HCT116 (cell line): ENCODE results near the gene PGLYRP3. TPM values are rescaled to one million over a fixed set of nuclear protein-coding genes. Genes with fewer than 3 reads are reported as not detected.

Source experiments
- ATAC-seq: fragments of 200-7000 bp; cut with Tn5 transposase; 2 replicates; pipeline ENCODE4 v1.9.1; 2020; ENCODE audit warnings: mild to moderate bottlenecking, moderate library complexity
- BruUV-seq: library from RNA; stranded (reverse); fragments of 400-500 nt; replicated peaks from 2 replicates; lab custom pipeline; 2021; lab: Mats Ljungman, UMichigan
- CTCF ChIA-PET: fragments of 300-600 bp; sonication (Branson Sonifier 250); formaldehyde crosslinking; loops from one replicate; lab custom pipeline; 2021; ENCODE audit warnings: antibody characterized with exemption; lab: Charles Lee
- POLR2A ChIA-PET: fragments of 300-600, 350-600 bp; sonication (Branson Sonifier 250); formaldehyde crosslinking; loops from one replicate; lab custom pipeline; 2021; ENCODE audit warnings: antibody characterized with exemption; lab: Charles Lee
- RAD21 ChIA-PET, 2 experiments: fragments of 300-600 bp; sonication (Branson Sonifier 250); formaldehyde crosslinking; loops; one replicate each; lab custom pipeline; 2023; ENCODE audit warnings: low total read pairs in 2 of 2; ENCODE audit not compliant: uncharacterized antibody in 2 of 2, unreplicated experiment in 2 of 2, low non-redundant PET in 1 of 2; lab: Charles Lee
- DNase-seq: peaks from one replicate; pipeline ENCODE4 v3.0.0-alpha.2; 2010; ENCODE audit warnings: low read depth, low spot score
- H2AFZ ChIP-seq: fragments of 200-600 bp; shearing (Covaris generic), sonication (generic); 2 replicates; pipeline ENCODE4 v1.6.1; 2017; ENCODE audit warnings: low read depth, mixed run types, mixed read lengths, antibody characterized with exemption, low read length; ENCODE audit not compliant: poor library complexity, severe bottlenecking
- H3K27ac ChIP-seq: 2 replicates; pipeline ENCODE4 v1.5.1; 2012; ENCODE audit warnings: low read depth, low read length
- H3K27me3 ChIP-seq: fragments of 200-600 bp; sonication (generic); 2 replicates; pipeline ENCODE4 v1.6.1; 2016; ENCODE audit warnings: mixed run types, low read length, mixed read lengths; ENCODE audit not compliant: insufficient read depth
- H3K36me3 ChIP-seq, 2 experiments: fragments of 200-500 bp in 1 of 2; fragments of 200-600 bp in 1 of 2; sonication (Bioruptor generic) in 1 of 2; sonication (generic) in 1 of 2; 2 replicates each; pipeline versions ENCODE4 v1.5.1 to v1.6.1; 2014 to 2016; ENCODE audit warnings: low read length in 2 of 2, inconsistent platforms in 1 of 2, mixed read lengths in 1 of 2, mixed run types in 1 of 2; ENCODE audit not compliant: insufficient read depth in 2 of 2, control insufficient read depth in 1 of 2
- H3K4me1 ChIP-seq, 2 experiments: fragments of 200-600 bp in 1 of 2; sonication (generic) in 1 of 2; 2 replicates each; pipeline versions ENCODE4 v1.5.1 to v1.6.1; 2012 to 2017; ENCODE audit warnings: low read length in 2 of 2, inconsistent platforms in 1 of 2, mild to moderate bottlenecking in 1 of 2, mixed read lengths in 1 of 2, mixed run types in 1 of 2, moderate library complexity in 1 of 2; ENCODE audit not compliant: insufficient read depth in 2 of 2, control insufficient read depth in 1 of 2
- H3K4me2 ChIP-seq: fragments of 200-600 bp; sonication (generic); 2 replicates; pipeline ENCODE4 v1.6.1; 2017; ENCODE audit warnings: mixed run types, low read length, mixed read lengths
- H3K4me3 ChIP-seq, 2 experiments: fragments of 200-600 bp in 1 of 2; sonication (generic) in 1 of 2; replicated peaks in 1 of 2; 2 replicates each; pipeline ENCODE4 v1.5.1; 2011 to 2016; ENCODE audit warnings: low read length in 2 of 2, control low read depth in 1 of 2, low read depth in 1 of 2, mild to moderate bottlenecking in 1 of 2, mixed read lengths in 1 of 2, mixed run types in 1 of 2
- H3K79me2 ChIP-seq: fragments of 200-600 bp; sonication (generic); 2 replicates; pipeline ENCODE4 v1.6.1; 2017; ENCODE audit warnings: mild to moderate bottlenecking, mixed run types, low read length, moderate library complexity, mixed read lengths; ENCODE audit not compliant: insufficient read depth
- H3K9ac ChIP-seq: fragments of 200-600 bp; sonication (generic); 2 replicates; pipeline ENCODE4 v1.6.1; 2016; ENCODE audit warnings: low read length, mixed read lengths
- H3K9me2 ChIP-seq: fragments of 200-600 bp; sonication (generic), shearing (Covaris generic); 2 replicates; pipeline ENCODE4 v1.6.1; 2017; ENCODE audit warnings: mixed run types, mild to moderate bottlenecking, moderate library complexity; ENCODE audit not compliant: insufficient read depth
- H3K9me3 ChIP-seq, 2 experiments: fragments of 200-500 bp in 1 of 2; fragments of 200-600 bp in 1 of 2; sonication (Bioruptor generic) in 1 of 2; sonication (generic) in 1 of 2; 2 replicates each; pipeline ENCODE4 v1.6.1; 2014 to 2017; ENCODE audit warnings: low read length in 2 of 2, mixed read lengths in 2 of 2, inconsistent platforms in 1 of 2, low read depth in 1 of 2, mild to moderate bottlenecking in 1 of 2, mixed run types in 1 of 2, moderate library complexity in 1 of 2; ENCODE audit not compliant: control insufficient read depth in 1 of 2, insufficient read depth in 1 of 2
- H4K20me1 ChIP-seq: fragments of 200-600 bp; sonication (generic), shearing (Covaris generic); 2 replicates; pipeline ENCODE4 v1.6.1; 2017; ENCODE audit warnings: mixed run types, mild to moderate bottlenecking, moderate library complexity; ENCODE audit not compliant: insufficient read depth
- CBX3 ChIP-seq: IDR thresholded peaks from 2 replicates; pipeline ENCODE4 v1.6.1; 2012; ENCODE audit warnings: low read depth
- CEBPB ChIP-seq: IDR thresholded peaks from 2 replicates; pipeline ENCODE4 v1.6.1; 2012; ENCODE audit warnings: low read depth
- EZH2 ChIP-seq: fragments of 200-600 bp; sonication (generic); IDR thresholded peaks from 2 replicates; pipeline ENCODE4 v1.6.1; 2017; ENCODE audit warnings: antibody characterized with exemption, mixed run types
- FOSL1 ChIP-seq: IDR thresholded peaks from 2 replicates; pipeline ENCODE4 v1.6.1; 2012; ENCODE audit warnings: low read depth
- JUND ChIP-seq: IDR thresholded peaks from 2 replicates; pipeline ENCODE4 v1.6.1; 2012
- POLR2A ChIP-seq: IDR thresholded peaks from 2 replicates; pipeline ENCODE4 v1.7.0; 2011; ENCODE audit warnings: borderline replicate concordance; ENCODE audit not compliant: insufficient read depth, insufficient read length; ENCODE audit errors: extremely low read depth
- POLR2AphosphoS5 ChIP-seq: IDR thresholded peaks from 2 replicates; pipeline ENCODE4 v1.6.1; 2011; ENCODE audit warnings: mild to moderate bottlenecking, low read depth, low read length, moderate library complexity
- SP1 ChIP-seq: IDR thresholded peaks from 2 replicates; pipeline ENCODE4 v1.6.1; 2012; ENCODE audit warnings: low read depth
- YY1 ChIP-seq: IDR thresholded peaks from 2 replicates; pipeline ENCODE4 v1.6.1; 2011; ENCODE audit warnings: low read length, low read depth, moderate library complexity, mild to moderate bottlenecking; ENCODE audit not compliant: insufficient replicate concordance; ENCODE audit errors: extremely low read depth
- ZNF274 ChIP-seq: fragments of 200-500 bp; sonication (Bioruptor generic); IDR thresholded peaks from 2 replicates; pipeline ENCODE4 v1.6.1; 2014; ENCODE audit warnings: mild to moderate bottlenecking, low read depth, low read length, inconsistent platforms
- intact Hi-C: fragments of 100-400 bp; cut with micrococcal nuclease; formaldehyde crosslinking; loops from 2 replicates; pipeline ENCODE4 v1.10.0; 2022
- total RNA-seq: library from RNA; stranded (reverse); gene quantifications from one replicate; pipeline ENCODE4 v1.2.1, GENCODE V29; 2021; ENCODE audit not compliant: unreplicated experiment
- TF ChIP-seq, protein P1 (sequence below): IDR thresholded peaks from 2 replicates; pipeline ENCODE4 v1.6.1; 2012
- TF ChIP-seq, protein P2 (sequence below), 3 experiments: fragments of 200-600 bp in 1 of 3; sonication (generic) in 1 of 3; IDR thresholded peaks in 2 of 3; conservative IDR thresholded peaks in 1 of 3; 2 replicates each; pipeline ENCODE4 v1.5.1; 2012 to 2017; ENCODE audit warnings: low read depth in 2 of 3, low read length in 2 of 3, antibody characterized with exemption in 1 of 3, borderline replicate concordance in 1 of 3, control low read depth in 1 of 3, mild to moderate bottlenecking in 1 of 3, mixed read lengths in 1 of 3, mixed run types in 1 of 3, moderate library complexity in 1 of 3; ENCODE audit not compliant: insufficient read depth in 1 of 3
- TF ChIP-seq, protein P3 (sequence below): IDR thresholded peaks from 2 replicates; pipeline ENCODE4 v1.6.1; 2012

The PGLYRP3 gene
- total RNA-seq, 1 experiment from 2014 or later: not detected

DNA sequence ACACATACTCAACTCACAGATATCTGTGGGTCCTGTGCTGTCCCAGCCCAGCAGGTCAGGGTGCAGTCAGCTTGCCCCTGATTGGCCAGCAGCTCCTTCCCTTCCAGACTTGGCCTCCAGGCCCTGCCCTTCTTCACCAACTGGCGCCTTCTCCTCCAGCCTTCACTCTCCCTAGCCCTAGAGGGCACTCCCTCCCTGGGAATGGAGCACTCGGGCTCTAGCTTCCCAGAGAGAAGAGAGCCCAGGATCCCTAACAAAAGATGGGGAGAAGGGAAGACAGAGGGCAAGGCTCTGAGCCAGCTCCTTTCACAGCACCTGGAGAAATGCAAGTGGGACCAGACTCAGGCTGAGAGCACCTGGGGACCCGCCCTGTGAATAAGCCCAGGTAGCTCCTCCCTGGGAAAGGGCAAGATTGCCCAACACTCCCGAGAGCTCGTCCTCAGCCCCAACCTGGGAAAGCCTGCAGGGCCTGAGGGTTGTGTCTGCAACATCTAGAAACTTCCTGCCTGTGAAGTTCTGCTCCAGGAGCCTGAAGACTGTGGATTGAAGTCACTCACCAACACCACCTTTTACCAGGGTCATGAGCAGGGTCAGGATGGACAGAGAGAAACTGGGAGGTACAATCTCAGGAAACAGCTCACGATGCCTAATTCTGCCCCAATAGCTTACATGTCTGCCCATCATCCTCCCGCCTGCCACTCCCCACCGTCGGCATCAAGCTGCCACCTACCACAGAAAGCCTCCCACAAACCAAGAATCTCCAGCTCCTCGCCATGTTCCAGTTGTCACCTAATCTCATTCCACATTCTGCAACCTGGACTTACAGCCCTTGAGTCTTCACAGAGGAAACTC lies 36.0 kb upstream of the PGLYRP3 start, which contains the start of gene PGLYRP4:
Gene PGLYRP4, minus strand, starts transcription at position 331 of the 852 bp plus-strand sequence. CDS start 909 bp downstream, outside the sequence.
- H3K27ac ChIP-seq: no peak within 1 kb of the TSS
- intact Hi-C loops: no loop called here

More for the DNA sequence above, 36.0 kb upstream of the PGLYRP3 start, which contains the start of gene PGLYRP4:
- Histone ChIP-seq H3K4me3 (no peak within 1 kb of the TSS), H3K9me2 (no peaks in the 10 kb centered on the region), H2AFZ (no peak within 1 kb of the TSS), H4K20me1 (no peaks in the 10 kb centered on the region), H3K36me3 (no peaks in the 10 kb centered on the region), H3K27me3 (peaks cover 44% of the 10 kb centered on the region), H3K79me2 (no peaks in the 10 kb centered on the region), H3K4me1 (no peaks in the 10 kb centered on the region), H3K9ac (no peak within 1 kb of the TSS), H3K4me2 (no peak within 1 kb of the TSS), H3K9me3 (no peaks in the 10 kb centered on the region)
- DNase-seq (peak; percentile 3), ATAC-seq (peak; percentile 75)
- POLR2A ChIA-PET: no interaction called here
- CTCF ChIA-PET: interaction anchor here (1.4 kb wide), 1 partner anchor 146 kb away, joined by 3 read pairs; no protein-coding TSS in a partner anchor
- RAD21 ChIA-PET: no interaction called here
- BruUV-seq: no TSS peak
- no peak for TF ChIP-seq EZH2
- no peak for TF ChIP-seq FOSL1
- no peak for TF ChIP-seq POLR2AphosphoS5
- TF ChIP-seq JUND: no peak
- no peak for TF ChIP-seq ZNF274
- TF ChIP-seq CBX3: no peak
- TF ChIP-seq, protein P1, sequence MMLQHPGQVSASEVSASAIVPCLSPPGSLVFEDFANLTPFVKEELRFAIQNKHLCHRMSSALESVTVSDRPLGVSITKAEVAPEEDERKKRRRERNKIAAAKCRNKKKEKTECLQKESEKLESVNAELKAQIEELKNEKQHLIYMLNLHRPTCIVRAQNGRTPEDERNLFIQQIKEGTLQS: no peak
- TF ChIP-seq YY1: no peak
- no peak for TF ChIP-seq SP1
- TF ChIP-seq, protein P2, sequence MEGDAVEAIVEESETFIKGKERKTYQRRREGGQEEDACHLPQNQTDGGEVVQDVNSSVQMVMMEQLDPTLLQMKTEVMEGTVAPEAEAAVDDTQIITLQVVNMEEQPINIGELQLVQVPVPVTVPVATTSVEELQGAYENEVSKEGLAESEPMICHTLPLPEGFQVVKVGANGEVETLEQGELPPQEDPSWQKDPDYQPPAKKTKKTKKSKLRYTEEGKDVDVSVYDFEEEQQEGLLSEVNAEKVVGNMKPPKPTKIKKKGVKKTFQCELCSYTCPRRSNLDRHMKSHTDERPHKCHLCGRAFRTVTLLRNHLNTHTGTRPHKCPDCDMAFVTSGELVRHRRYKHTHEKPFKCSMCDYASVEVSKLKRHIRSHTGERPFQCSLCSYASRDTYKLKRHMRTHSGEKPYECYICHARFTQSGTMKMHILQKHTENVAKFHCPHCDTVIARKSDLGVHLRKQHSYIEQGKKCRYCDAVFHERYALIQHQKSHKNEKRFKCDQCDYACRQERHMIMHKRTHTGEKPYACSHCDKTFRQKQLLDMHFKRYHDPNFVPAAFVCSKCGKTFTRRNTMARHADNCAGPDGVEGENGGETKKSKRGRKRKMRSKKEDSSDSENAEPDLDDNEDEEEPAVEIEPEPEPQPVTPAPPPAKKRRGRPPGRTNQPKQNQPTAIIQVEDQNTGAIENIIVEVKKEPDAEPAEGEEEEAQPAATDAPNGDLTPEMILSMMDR (IDR thresholded peaks at IDR 0.05 in 2 of 3, conservative IDR thresholded peaks at IDR 0.05 in 1 of 3; ENCODE audit: borderline replicate concordance in 1 of 3, insufficient read depth in 1 of 3, low read depth in 2 of 3, low read length in 2 of 3): no peak
- TF ChIP-seq, protein P3, sequence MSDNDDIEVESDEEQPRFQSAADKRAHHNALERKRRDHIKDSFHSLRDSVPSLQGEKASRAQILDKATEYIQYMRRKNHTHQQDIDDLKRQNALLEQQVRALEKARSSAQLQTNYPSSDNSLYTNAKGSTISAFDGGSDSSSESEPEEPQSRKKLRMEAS: no peak
- TF ChIP-seq POLR2A: no peak
- no peak for TF ChIP-seq CEBPB
